Endothelial cell of umbilical vein (primary cell): ENCODE measurements around the gene POLR1B. TPM values are rescaled to one million over a fixed set of nuclear protein-coding genes. Genes with fewer than 3 reads are reported as not detected.

Source experiments
- BruUV-seq: library from RNA; stranded (reverse); fragments of 400-500 nt; replicated peaks from 2 replicates; lab custom pipeline; 2021; lab: Mats Ljungman, UMichigan
- CTCF ChIA-PET: fragments of 300-600, 350-600 bp; sonication (Branson Sonifier 250); formaldehyde crosslinking; loops from one replicate; lab custom pipeline; 2021; ENCODE audit warnings: antibody characterized with exemption, inconsistent platforms; lab: Charles Lee
- POLR2A ChIA-PET: fragments of 300-600, 350-600 bp; sonication (Branson Sonifier 250); formaldehyde crosslinking; loops from one replicate; lab custom pipeline; 2021; ENCODE audit warnings: antibody characterized with exemption, inconsistent platforms; lab: Charles Lee
- DNase-seq: peaks from one replicate; pipeline ENCODE4 v3.0.0-alpha.2; 2011; ENCODE audit warnings: low read depth, low spot score
- FAIRE-seq: peaks from 2 replicates; lab custom pipeline; 2011; peaks lifted over from hg19 to GRCh38; lab: Jason Lieb, UNC
- H2AFZ ChIP-seq: 2 replicates; pipeline ENCODE4 v1.6.0; 2012; ENCODE audit warnings: low read depth, low read length, control low read depth, inconsistent platforms
- H3K27ac ChIP-seq: 2 replicates; pipeline ENCODE4 v1.5.1; 2011; ENCODE audit warnings: low read depth, mild to moderate bottlenecking, control low read depth, low read length, moderate library complexity; ENCODE audit not compliant: insufficient read depth
- H3K27me3 ChIP-seq, 2 experiments: 2 replicates each; pipeline versions ENCODE4 v1.6.0 to v1.6.1; 2011; ENCODE audit warnings: low read length in 2 of 2, mixed read lengths in 1 of 2; ENCODE audit not compliant: control insufficient read depth in 2 of 2, insufficient read depth in 2 of 2
- H3K36me3 ChIP-seq, 2 experiments: 2 replicates in 1 of 2; 3 replicates in 1 of 2; pipeline ENCODE4 v1.5.1; 2011; ENCODE audit warnings: low read length in 2 of 2, mild to moderate bottlenecking in 1 of 2, moderate library complexity in 1 of 2; ENCODE audit not compliant: control insufficient read depth in 2 of 2, insufficient read depth in 2 of 2; ENCODE audit errors: extremely low read depth in 1 of 2
- H3K4me1 ChIP-seq: 3 replicates; pipeline ENCODE4 v1.5.1; 2011; ENCODE audit warnings: mild to moderate bottlenecking, low read length; ENCODE audit not compliant: control insufficient read depth, insufficient read depth; ENCODE audit errors: extremely low read depth
- H3K4me2 ChIP-seq: 2 replicates; pipeline ENCODE4 v1.6.1; 2011; ENCODE audit warnings: low read length, control low read depth, mixed read lengths; ENCODE audit not compliant: insufficient read depth
- H3K4me3 ChIP-seq, 3 experiments: fragments of 200-600 bp in 1 of 3; sonication (generic), shearing (Covaris generic) in 1 of 3; replicated peaks in 1 of 3; 2 replicates each; pipeline ENCODE4 v1.5.1; 2011 to 2016; ENCODE audit warnings: control low read depth in 3 of 3, low read length in 3 of 3, mild to moderate bottlenecking in 2 of 3, inconsistent platforms in 1 of 3, low read depth in 1 of 3, moderate library complexity in 1 of 3; ENCODE audit not compliant: insufficient read depth in 1 of 3
- H3K79me2 ChIP-seq: 2 replicates; pipeline ENCODE4 v1.6.0; 2012; ENCODE audit warnings: low read length, inconsistent platforms; ENCODE audit not compliant: control insufficient read depth, insufficient read depth
- H3K9ac ChIP-seq: replicated peaks from 2 replicates; pipeline ENCODE3; 2011; ENCODE audit warnings: low read length, control low read depth; ENCODE audit not compliant: insufficient read depth; ENCODE audit errors: extremely low read depth
- H3K9me1 ChIP-seq: replicated peaks from 3 replicates; pipeline ENCODE4 v1.6.0; 2011; ENCODE audit warnings: mild to moderate bottlenecking, low read length; ENCODE audit not compliant: control insufficient read depth, insufficient read depth; ENCODE audit errors: extremely low read depth
- H3K9me3 ChIP-seq: replicated peaks from 2 replicates; pipeline ENCODE4 v1.5.1; 2012; ENCODE audit warnings: low read length, inconsistent platforms; ENCODE audit not compliant: control insufficient read depth, insufficient read depth
- H4K20me1 ChIP-seq: replicated peaks from 2 replicates; pipeline ENCODE3; 2011; ENCODE audit warnings: mild to moderate bottlenecking, low read length; ENCODE audit not compliant: control insufficient read depth, insufficient read depth; ENCODE audit errors: extremely low read depth
- EZH2 ChIP-seq: IDR thresholded peaks from 2 replicates; pipeline ENCODE4 v1.6.1; 2012; ENCODE audit warnings: borderline replicate concordance, low read depth, mild to moderate bottlenecking, moderate library complexity, low read length, inconsistent platforms; ENCODE audit not compliant: severe bottlenecking
- GATA2 ChIP-seq: IDR thresholded peaks from 2 replicates; pipeline ENCODE4 v1.7.0; 2011; ENCODE audit warnings: low read depth, mild to moderate bottlenecking, moderate library complexity, mixed read lengths, low read length; ENCODE audit not compliant: insufficient read length, insufficient read depth
- JUN ChIP-seq: IDR thresholded peaks from 2 replicates; pipeline ENCODE4 v1.6.1; 2011; ENCODE audit warnings: borderline replicate concordance, low read depth; ENCODE audit not compliant: insufficient read length, insufficient read depth
- MAX ChIP-seq: IDR thresholded peaks from 2 replicates; pipeline ENCODE4 v1.6.1; 2011; ENCODE audit not compliant: insufficient read depth, insufficient read length
- MYC ChIP-seq: IDR thresholded peaks from one replicate; pipeline ENCODE4 v1.6.1; 2011; ENCODE audit warnings: mild to moderate bottlenecking, low read depth, low read length
- POLR2AphosphoS5 ChIP-seq: IDR thresholded peaks from 2 replicates; pipeline ENCODE4 v1.6.1; 2012; ENCODE audit warnings: low read depth, mild to moderate bottlenecking, control low read depth, low read length, moderate library complexity; ENCODE audit not compliant: insufficient read depth
- dilution Hi-C: fragments of 300-500 bp; cut with MboI; formaldehyde crosslinking; loops from one replicate; pipeline ENCODE4 v1.15.0; 2019; ENCODE audit warnings: low sequenced_read_pairs; ENCODE audit not compliant: extremely low pct_ligation_motif_present
- intact Hi-C: fragments of 100-400 bp; cut with micrococcal nuclease; formaldehyde crosslinking; loops from one replicate; pipeline ENCODE4 v1.10.0; 2022
- polyA plus RNA-seq, 4 experiments: library from polyadenylated mRNA; depleted of rRNA in 3 of 4; stranded (reverse) in 3 of 4; unstranded in 1 of 4; fragments of >200 nt; gene quantifications; 2 replicates each; pipeline versions ENCODE4 v1.2.1 to v1.2.3, GENCODE V29; 2011 to 2012; ENCODE audit warnings: missing spikeins in 1 of 4
- total RNA-seq: library from RNA; stranded (reverse); gene quantifications from 2 replicates; pipeline ENCODE4 v1.2.3, GENCODE V29; 2021

Gene POLR1B
- total and polyA plus RNA-seq, 2 donors (not counting 3 experiments of a cell fraction or from before 2014, with no cell fraction given), result 12.2 to 28.9 TPM

- Histone ChIP-seq H3K9me1 (no peaks in the 10 kb centered on the region), H3K27ac (no peak overlapping the region), H2AFZ (no peak overlapping the region), H3K4me1 (no peaks in the 10 kb centered on the region), H3K9ac (no peak overlapping the region), H3K79me2 (no peaks in the 10 kb centered on the region), H3K9me3 (no peaks in the 10 kb centered on the region), H3K4me3 (no peak overlapping the region), H3K27me3 (no peaks in the 10 kb centered on the region), H3K36me3 (no peaks in the 10 kb centered on the region), H3K4me2 (no peak overlapping the region), H4K20me1 (no peaks in the 10 kb centered on the region)
- BruUV-seq, result no TSS peak
- dilution Hi-C loops (no loop called here), intact Hi-C loops (no loop called here)
- POLR2A ChIA-PET, result no interaction called here
- CTCF ChIA-PET, result interaction anchor here (1.3 kb wide), 1 partner anchor 136 kb away, joined by 4 read pairs; no protein-coding TSS in a partner anchor
- DNase-seq, result no peak
- FAIRE-seq, result no peak
- no peak for TF ChIP-seq EZH2
These were observed 49.1 kb downstream of the POLR1B start for GRCh38 chr2:112591413-112591812.

GRCh38 chr2:112593736-112594135 lies 51.5 kb downstream of the POLR1B start:
- POLR2A ChIA-PET, result no interaction called here

More at GRCh38 chr2:112593736-112594135, 51.5 kb downstream of the POLR1B start:
- Histone ChIP-seq H3K4me3 (no peak overlapping the region), H3K79me2 (no peaks in the 10 kb centered on the region), H3K27me3 (no peaks in the 10 kb centered on the region), H3K36me3 (no peaks in the 10 kb centered on the region), H2AFZ (no peak overlapping the region), H3K9me3 (no peaks in the 10 kb centered on the region), H3K4me1 (no peaks in the 10 kb centered on the region), H3K9ac (no peak overlapping the region), H3K9me1 (no peaks in the 10 kb centered on the region), H4K20me1 (no peaks in the 10 kb centered on the region), H3K4me2 (no peak overlapping the region), H3K27ac (no peak overlapping the region)
- no TSS peak for BruUV-seq
- FAIRE-seq (no peak), DNase-seq (no peak)
- TF ChIP-seq MYC, result no peak
- TF ChIP-seq POLR2AphosphoS5, result no peak
- no peak for TF ChIP-seq GATA2
- no peak for TF ChIP-seq EZH2
- TF ChIP-seq JUN, result no peak
- no peak for TF ChIP-seq MAX
- intact Hi-C loops (no loop called here), dilution Hi-C loops (no loop called here)
- CTCF ChIA-PET, result interaction anchor here (9.9 kb wide), 1 partner anchor 133 kb away, joined by 207 read pairs; no protein-coding TSS in a partner anchor
